Activated CD4-positive, alpha-beta T cell treated with anti-CD3 and anti-CD28 coated beads, Interleukin-2, amount 50 U/mL, for 16 hours (primary cell): ENCODE results near the gene CEACAM3.

Experiments
- DNase-seq: peaks from one replicate; pipeline ENCODE4 v3.0.0-alpha.2; 2020

Gene CEACAM3

GRCh38 chr19:41793414-41793727, 3.0 kb upstream of the CEACAM3 start:
- no peak for DNase-seq

- peak; percentile 70 for DNase-seq
Observed at GRCh38 chr19:41795031-41795461, 1.3 kb upstream of the CEACAM3 start.

- no peak for DNase-seq
Observed at GRCh38 chr19:41796901-41797300, 514 bp downstream of the CEACAM3 start.

- no peak for DNase-seq
Observed at GRCh38 chr19:41799444-41800000, 3.1 kb downstream of the CEACAM3 start.

DNA sequence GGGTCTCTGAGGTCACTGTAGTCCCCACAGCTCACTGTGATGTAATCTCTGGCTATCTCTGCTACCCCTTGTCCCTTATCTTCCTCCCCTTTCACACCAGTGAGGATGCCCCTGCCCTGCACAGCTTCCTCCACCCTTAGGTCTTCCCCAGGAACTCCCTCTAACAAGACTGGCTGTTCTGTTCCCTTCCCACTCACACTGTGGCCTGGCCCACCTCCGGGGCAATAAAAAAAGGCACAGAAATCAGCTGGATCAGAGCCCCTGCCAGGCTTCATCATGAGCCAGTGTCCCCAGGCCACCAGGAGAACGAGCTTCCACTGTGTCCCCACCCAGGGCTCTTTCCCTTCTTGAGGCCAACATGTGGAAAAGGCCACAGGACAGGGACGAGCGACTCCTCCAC, 4.6 kb downstream of the CEACAM3 start:
- DNase-seq: no peak

DNA sequence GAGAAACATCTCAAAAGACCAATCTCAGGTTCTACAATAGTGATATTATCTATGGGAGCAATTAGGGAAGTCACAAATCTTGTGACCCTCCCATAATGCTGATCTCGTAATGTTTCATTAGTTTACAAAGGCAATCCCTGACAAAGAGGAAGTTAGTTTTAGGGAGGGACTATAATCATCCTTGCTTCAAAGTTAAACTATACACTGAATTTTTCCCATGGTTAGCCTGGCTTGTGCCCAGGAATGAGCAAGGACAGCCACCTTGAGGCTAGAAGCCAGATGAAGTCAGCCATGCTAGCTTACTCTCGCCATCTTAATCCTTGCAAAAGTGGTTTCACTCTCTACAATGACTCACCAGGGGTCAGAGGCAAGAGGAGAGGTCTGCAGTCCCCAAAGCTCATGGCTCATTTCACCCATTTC, 5.4 kb downstream of the CEACAM3 start:
- DNase-seq: no peak

- no peak for DNase-seq
Observed at GRCh38 chr19:41802770-41803169, 6.4 kb downstream of the CEACAM3 start.

- DNase-seq: no peak
Observed at GRCh38 chr19:41804336-41804735, 7.9 kb downstream of the CEACAM3 start.

GRCh38 chr19:41807176-41807575, 10.8 kb downstream of the CEACAM3 start:
- no peak for DNase-seq

DNA sequence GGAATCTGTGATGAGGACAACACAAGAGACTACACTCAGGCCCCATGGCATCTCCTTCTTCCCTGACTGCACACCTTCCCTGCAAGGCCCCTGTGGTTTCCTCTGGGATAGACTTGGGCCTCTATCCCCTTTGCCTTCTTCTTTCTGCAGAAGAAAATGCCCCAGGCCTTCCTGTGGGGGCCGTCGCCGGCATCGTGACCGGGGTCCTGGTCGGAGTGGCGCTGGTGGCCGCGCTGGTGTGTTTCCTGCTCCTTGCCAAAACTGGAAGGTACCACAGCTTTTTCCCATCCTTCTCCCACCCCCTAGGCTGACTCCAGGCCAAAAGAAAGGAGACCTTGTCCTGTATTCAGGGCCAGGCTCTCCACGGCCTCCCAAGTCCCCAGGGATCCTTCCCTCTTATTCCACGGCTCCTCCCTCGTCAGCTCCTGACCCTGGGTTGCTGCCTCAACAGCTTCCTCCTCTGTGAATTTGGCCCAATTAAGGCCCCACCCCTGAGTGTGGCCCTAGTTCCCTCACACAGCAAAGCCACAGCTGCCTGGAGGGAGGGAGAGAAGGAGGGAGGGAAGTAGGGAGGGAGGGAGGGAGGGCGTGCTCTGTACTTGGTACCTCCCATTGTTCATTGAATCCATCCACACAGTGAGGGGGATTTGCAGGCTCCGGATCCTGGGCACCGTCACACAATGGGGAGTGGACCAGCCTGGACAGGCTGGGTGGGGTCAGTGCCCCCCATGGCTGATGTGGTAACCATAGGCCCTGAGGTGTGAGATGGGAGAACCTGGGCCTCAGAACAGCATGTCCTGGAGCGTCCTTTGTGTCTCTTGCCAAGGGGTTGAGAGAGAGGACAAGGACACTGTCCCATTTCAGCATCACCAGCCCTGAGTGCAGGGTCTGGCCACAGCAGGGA, 12.5 kb downstream of the CEACAM3 start:
- DNase-seq: no peak

- no peak for DNase-seq
Observed at GRCh38 chr19:41810301-41810700, 13.9 kb downstream of the CEACAM3 start.

GRCh38 chr19:41811036-41811435, 14.6 kb downstream of the CEACAM3 start:
- no peak for DNase-seq

GRCh38 chr19:41811981-41812380, 15.6 kb downstream of the CEACAM3 start:
- no peak for DNase-seq

DNA sequence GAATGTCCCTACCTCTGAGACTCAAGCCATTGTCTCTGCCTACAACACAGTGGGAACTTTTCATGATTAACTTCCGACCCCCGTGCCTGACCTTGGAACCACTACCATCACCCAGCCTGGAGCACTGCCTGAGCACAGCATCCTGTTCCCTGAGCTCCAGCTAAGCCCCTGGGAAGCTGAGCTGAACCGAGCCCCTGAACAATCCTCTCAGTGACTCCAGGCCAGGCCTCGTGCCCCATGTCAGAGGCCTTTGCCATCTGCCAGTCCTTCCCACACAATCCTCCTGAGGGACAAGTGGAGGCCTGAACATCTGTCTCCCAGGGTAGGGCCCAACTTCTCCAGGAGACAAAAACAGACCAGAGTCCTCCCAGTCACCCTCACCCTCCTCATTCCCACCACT, 17.5 kb downstream of the CEACAM3 start:
- DNase-seq: no peak

DNA sequence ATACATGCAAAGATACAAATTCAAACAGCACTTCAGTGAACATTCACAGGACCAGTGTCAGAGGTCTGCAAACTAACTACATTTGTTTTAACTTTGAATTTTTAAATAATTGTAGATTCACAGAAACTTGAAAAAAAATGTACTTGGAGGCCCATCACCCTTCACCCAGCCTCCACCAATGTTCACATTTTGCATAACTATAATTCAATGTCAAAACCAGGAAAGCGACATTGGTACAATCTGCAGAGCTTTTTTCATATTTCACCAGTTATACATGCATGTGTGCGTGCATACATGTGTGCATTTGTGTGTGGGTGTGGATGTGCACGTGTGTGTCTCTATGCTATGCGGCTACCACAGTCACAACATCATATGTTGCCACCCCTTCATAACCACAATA, 18.9 kb downstream of the CEACAM3 start:
- no peak for DNase-seq

DNA sequence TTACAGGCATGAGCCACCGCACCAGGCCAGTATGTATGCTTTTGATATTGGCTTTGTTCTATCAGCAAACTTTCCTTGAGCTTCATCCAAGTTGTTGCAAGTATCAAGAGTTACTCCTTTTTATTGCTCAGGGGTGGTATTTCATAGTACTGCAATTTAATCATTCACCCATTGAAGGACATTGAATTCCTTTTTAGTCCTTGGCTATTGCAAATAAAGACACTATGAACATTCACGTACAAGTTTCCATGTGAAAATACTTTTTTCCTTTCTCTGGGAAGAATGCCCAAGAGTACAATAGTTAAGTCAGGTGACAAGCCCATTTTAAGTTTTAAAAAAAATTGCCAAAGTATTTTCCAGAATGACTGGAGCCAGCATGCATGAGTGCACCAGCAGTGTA, 20.4 kb downstream of the CEACAM3 start:
- DNase-seq: no peak

- peak; percentile 64 for DNase-seq
Observed at GRCh38 chr19:41821003-41821735, 24.8 kb downstream of the CEACAM3 start.

- DNase-seq: no peak
Observed at GRCh38 chr19:41837981-41838708, 41.8 kb downstream of the CEACAM3 start.

GRCh38 chr19:41839211-41839610, 42.8 kb downstream of the CEACAM3 start:
- no peak for DNase-seq

DNA sequence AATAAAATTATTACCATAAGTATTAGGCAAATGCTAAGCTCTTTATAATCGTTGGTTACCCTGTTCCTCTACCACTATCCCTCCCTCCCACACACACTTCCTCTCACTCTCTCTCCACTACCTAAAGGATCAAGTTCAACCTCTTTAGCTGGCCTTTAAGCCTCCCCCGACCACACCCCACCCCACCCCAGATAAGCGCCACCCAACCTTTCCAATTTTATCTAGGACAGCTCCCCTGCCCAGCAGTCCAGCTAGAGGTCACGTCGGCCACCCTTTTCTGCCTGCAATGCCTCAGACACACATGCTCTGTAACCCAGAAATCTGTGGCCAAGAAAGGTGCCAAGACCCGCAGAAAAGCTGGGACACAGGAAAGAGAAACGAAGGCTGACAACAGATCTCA, 47.0 kb downstream of the CEACAM3 start:
- DNase-seq: no peak

DNA sequence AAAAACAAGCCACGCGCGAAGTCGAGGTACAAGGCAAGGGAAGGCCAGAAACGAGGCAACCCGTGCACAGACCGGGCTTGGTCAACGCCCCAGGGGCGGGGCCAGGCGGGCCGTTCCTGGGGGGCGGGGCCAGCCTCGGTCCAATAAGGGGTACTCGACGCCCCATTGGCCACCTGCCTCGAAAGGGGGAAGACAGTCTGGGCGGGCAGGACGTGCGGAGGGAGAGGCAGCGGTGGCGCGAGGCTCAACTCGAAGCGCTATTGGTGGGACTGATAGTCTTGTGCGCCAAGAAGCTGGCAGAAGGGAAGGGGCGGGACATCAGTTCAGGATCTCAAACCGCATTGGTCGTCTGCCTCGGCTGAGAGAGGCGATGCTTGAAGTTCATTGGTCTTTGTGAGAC, 48.2 kb downstream of the CEACAM3 start, which contains the start of gene LYPD4:
LYPD4 (minus strand) TSS at position 83 of the 400 bp plus-strand sequence. CDS start 5,398 bp downstream, outside the sequence.
- no peak for DNase-seq

GRCh38 chr19:41845001-41845050, 48.4 kb downstream of the CEACAM3 start, which contains the start of gene DMRTC2:
TSS of gene DMRTC2 (plus strand) at chr19:41845042. CDS start at chr19:41847429, 2,387 bp downstream.
- no peak for DNase-seq

- no peak for DNase-seq
Observed at GRCh38 chr19:41845051-41845590, 48.7 kb downstream of the CEACAM3 start.
